HCT116 (cell line): ENCODE results near the gene ZEB2. TPM values are rescaled to one million over a fixed set of nuclear protein-coding genes. Genes with fewer than 3 reads are reported as not detected.

Experiments
- ATAC-seq: fragments of 200-7000 bp; cut with Tn5 transposase; 2 replicates; pipeline ENCODE4 v1.9.1; 2020; ENCODE audit warnings: mild to moderate bottlenecking, moderate library complexity
- BruUV-seq: library from RNA; stranded (reverse); fragments of 400-500 nt; replicated peaks from 2 replicates; lab custom pipeline; 2021; lab: Mats Ljungman, UMichigan
- CTCF ChIA-PET: fragments of 300-600 bp; sonication (Branson Sonifier 250); formaldehyde crosslinking; loops from one replicate; lab custom pipeline; 2021; ENCODE audit warnings: antibody characterized with exemption; lab: Charles Lee
- POLR2A ChIA-PET: fragments of 300-600, 350-600 bp; sonication (Branson Sonifier 250); formaldehyde crosslinking; loops from one replicate; lab custom pipeline; 2021; ENCODE audit warnings: antibody characterized with exemption; lab: Charles Lee
- RAD21 ChIA-PET, 2 experiments: fragments of 300-600 bp; sonication (Branson Sonifier 250); formaldehyde crosslinking; loops; one replicate each; lab custom pipeline; 2023; ENCODE audit warnings: low total read pairs in 2 of 2; ENCODE audit not compliant: uncharacterized antibody in 2 of 2, unreplicated experiment in 2 of 2, low non-redundant PET in 1 of 2; lab: Charles Lee
- DNase-seq: peaks from one replicate; pipeline ENCODE4 v3.0.0-alpha.2; 2010; ENCODE audit warnings: low read depth, low spot score
- H2AFZ ChIP-seq: fragments of 200-600 bp; shearing (Covaris generic), sonication (generic); 2 replicates; pipeline ENCODE4 v1.6.1; 2017; ENCODE audit warnings: low read depth, mixed run types, mixed read lengths, antibody characterized with exemption, low read length; ENCODE audit not compliant: poor library complexity, severe bottlenecking
- H3K27ac ChIP-seq: 2 replicates; pipeline ENCODE4 v1.5.1; 2012; ENCODE audit warnings: low read depth, low read length
- H3K27me3 ChIP-seq: fragments of 200-600 bp; sonication (generic); 2 replicates; pipeline ENCODE4 v1.6.1; 2016; ENCODE audit warnings: mixed run types, low read length, mixed read lengths; ENCODE audit not compliant: insufficient read depth
- H3K36me3 ChIP-seq, 2 experiments: fragments of 200-500 bp in 1 of 2; fragments of 200-600 bp in 1 of 2; sonication (Bioruptor generic) in 1 of 2; sonication (generic) in 1 of 2; 2 replicates each; pipeline versions ENCODE4 v1.5.1 to v1.6.1; 2014 to 2016; ENCODE audit warnings: low read length in 2 of 2, inconsistent platforms in 1 of 2, mixed read lengths in 1 of 2, mixed run types in 1 of 2; ENCODE audit not compliant: insufficient read depth in 2 of 2, control insufficient read depth in 1 of 2
- H3K4me1 ChIP-seq, 2 experiments: fragments of 200-600 bp in 1 of 2; sonication (generic) in 1 of 2; 2 replicates each; pipeline versions ENCODE4 v1.5.1 to v1.6.1; 2012 to 2017; ENCODE audit warnings: low read length in 2 of 2, inconsistent platforms in 1 of 2, mild to moderate bottlenecking in 1 of 2, mixed read lengths in 1 of 2, mixed run types in 1 of 2, moderate library complexity in 1 of 2; ENCODE audit not compliant: insufficient read depth in 2 of 2, control insufficient read depth in 1 of 2
- H3K4me2 ChIP-seq: fragments of 200-600 bp; sonication (generic); 2 replicates; pipeline ENCODE4 v1.6.1; 2017; ENCODE audit warnings: mixed run types, low read length, mixed read lengths
- H3K4me3 ChIP-seq, 2 experiments: fragments of 200-600 bp in 1 of 2; sonication (generic) in 1 of 2; replicated peaks in 1 of 2; 2 replicates each; pipeline ENCODE4 v1.5.1; 2011 to 2016; ENCODE audit warnings: low read length in 2 of 2, control low read depth in 1 of 2, low read depth in 1 of 2, mild to moderate bottlenecking in 1 of 2, mixed read lengths in 1 of 2, mixed run types in 1 of 2
- H3K79me2 ChIP-seq: fragments of 200-600 bp; sonication (generic); 2 replicates; pipeline ENCODE4 v1.6.1; 2017; ENCODE audit warnings: mild to moderate bottlenecking, mixed run types, low read length, moderate library complexity, mixed read lengths; ENCODE audit not compliant: insufficient read depth
- H3K9ac ChIP-seq: fragments of 200-600 bp; sonication (generic); 2 replicates; pipeline ENCODE4 v1.6.1; 2016; ENCODE audit warnings: low read length, mixed read lengths
- H3K9me2 ChIP-seq: fragments of 200-600 bp; sonication (generic), shearing (Covaris generic); 2 replicates; pipeline ENCODE4 v1.6.1; 2017; ENCODE audit warnings: mixed run types, mild to moderate bottlenecking, moderate library complexity; ENCODE audit not compliant: insufficient read depth
- H3K9me3 ChIP-seq, 2 experiments: fragments of 200-500 bp in 1 of 2; fragments of 200-600 bp in 1 of 2; sonication (Bioruptor generic) in 1 of 2; sonication (generic) in 1 of 2; 2 replicates each; pipeline ENCODE4 v1.6.1; 2014 to 2017; ENCODE audit warnings: low read length in 2 of 2, mixed read lengths in 2 of 2, inconsistent platforms in 1 of 2, low read depth in 1 of 2, mild to moderate bottlenecking in 1 of 2, mixed run types in 1 of 2, moderate library complexity in 1 of 2; ENCODE audit not compliant: control insufficient read depth in 1 of 2, insufficient read depth in 1 of 2
- H4K20me1 ChIP-seq: fragments of 200-600 bp; sonication (generic), shearing (Covaris generic); 2 replicates; pipeline ENCODE4 v1.6.1; 2017; ENCODE audit warnings: mixed run types, mild to moderate bottlenecking, moderate library complexity; ENCODE audit not compliant: insufficient read depth
- CBX3 ChIP-seq: IDR thresholded peaks from 2 replicates; pipeline ENCODE4 v1.6.1; 2012; ENCODE audit warnings: low read depth
- CEBPB ChIP-seq: IDR thresholded peaks from 2 replicates; pipeline ENCODE4 v1.6.1; 2012; ENCODE audit warnings: low read depth
- CTCF ChIP-seq, 3 experiments: fragments of 200-600 bp in 1 of 3; sonication (generic) in 1 of 3; IDR thresholded peaks in 2 of 3; conservative IDR thresholded peaks in 1 of 3; 2 replicates each; pipeline ENCODE4 v1.5.1; 2012 to 2017; ENCODE audit warnings: low read depth in 2 of 3, low read length in 2 of 3, antibody characterized with exemption in 1 of 3, borderline replicate concordance in 1 of 3, control low read depth in 1 of 3, mild to moderate bottlenecking in 1 of 3, mixed read lengths in 1 of 3, mixed run types in 1 of 3, moderate library complexity in 1 of 3; ENCODE audit not compliant: insufficient read depth in 1 of 3
- EGR1 ChIP-seq: IDR thresholded peaks from 2 replicates; pipeline ENCODE4 v1.6.1; 2012; ENCODE audit warnings: low read depth
- POLR2A ChIP-seq: IDR thresholded peaks from 2 replicates; pipeline ENCODE4 v1.7.0; 2011; ENCODE audit warnings: borderline replicate concordance; ENCODE audit not compliant: insufficient read depth, insufficient read length; ENCODE audit errors: extremely low read depth
- RAD21 ChIP-seq: IDR thresholded peaks from 2 replicates; pipeline ENCODE4 v1.6.1; 2012; ENCODE audit warnings: low read depth, mild to moderate bottlenecking
- SRF ChIP-seq: IDR thresholded peaks from 2 replicates; pipeline ENCODE4 v1.6.1; 2012; ENCODE audit warnings: low read depth
- TCF7L2 ChIP-seq: IDR thresholded peaks from 2 replicates; pipeline ENCODE4 v1.7.0; 2011; ENCODE audit warnings: borderline replicate concordance, inconsistent platforms; ENCODE audit not compliant: insufficient read depth, insufficient read length; ENCODE audit errors: extremely low read depth
- YY1 ChIP-seq: IDR thresholded peaks from 2 replicates; pipeline ENCODE4 v1.6.1; 2011; ENCODE audit warnings: low read length, low read depth, moderate library complexity, mild to moderate bottlenecking; ENCODE audit not compliant: insufficient replicate concordance; ENCODE audit errors: extremely low read depth
- intact Hi-C: fragments of 100-400 bp; cut with micrococcal nuclease; formaldehyde crosslinking; loops from 2 replicates; pipeline ENCODE4 v1.10.0; 2022
- total RNA-seq: library from RNA; stranded (reverse); gene quantifications from one replicate; pipeline ENCODE4 v1.2.1, GENCODE V29; 2021; ENCODE audit not compliant: unreplicated experiment
- TF ChIP-seq, protein P1 (sequence below): IDR thresholded peaks from 2 replicates; pipeline ENCODE4 v1.6.1; 2012
- TF ChIP-seq, protein P2 (sequence below): IDR thresholded peaks from 2 replicates; pipeline ENCODE4 v1.6.1; 2011; ENCODE audit warnings: mild to moderate bottlenecking, low read length, moderate library complexity; ENCODE audit not compliant: insufficient replicate concordance; ENCODE audit errors: extremely low read depth
- TF ChIP-seq, protein P3 (sequence below): IDR thresholded peaks from 2 replicates; pipeline ENCODE4 v1.6.1; 2012

Gene ZEB2
- total RNA-seq, 1 experiment from 2014 or later, result 0.81 TPM

DNA sequence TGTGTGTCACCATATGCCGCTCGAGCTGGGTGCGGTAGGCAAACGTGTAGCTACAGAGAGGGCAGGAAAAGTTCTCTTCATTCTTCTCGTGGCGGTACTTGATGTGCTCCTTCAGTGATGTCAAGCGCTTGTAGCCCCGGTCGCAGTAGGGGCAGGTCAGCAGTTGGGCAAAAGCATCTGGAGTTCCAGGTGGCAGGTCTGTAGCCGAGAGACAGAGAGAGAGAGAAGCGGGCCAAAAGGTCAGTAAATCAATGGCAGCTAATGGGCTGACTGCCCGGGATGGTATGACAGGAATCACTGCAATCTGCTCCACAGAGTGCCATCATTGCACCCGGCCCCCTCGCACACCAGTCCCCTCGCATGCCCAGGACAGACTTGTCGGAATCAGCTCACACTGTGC, 116.0 kb downstream of the ZEB2 start:
- no peaks in the 10 kb centered on the region for H3K9me3 ChIP-seq
- DNase-seq (no peak), ATAC-seq (no peak)
- TF ChIP-seq, protein P1, sequence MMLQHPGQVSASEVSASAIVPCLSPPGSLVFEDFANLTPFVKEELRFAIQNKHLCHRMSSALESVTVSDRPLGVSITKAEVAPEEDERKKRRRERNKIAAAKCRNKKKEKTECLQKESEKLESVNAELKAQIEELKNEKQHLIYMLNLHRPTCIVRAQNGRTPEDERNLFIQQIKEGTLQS, result no peak
- TF ChIP-seq POLR2A (no peak), SRF (no peak), TCF7L2 (no peak), EGR1 (no peak), YY1 (no peak), CBX3 (no peak), RAD21 (no peak), CTCF (IDR thresholded peaks at IDR 0.05 in 2 of 3, conservative IDR thresholded peaks at IDR 0.05 in 1 of 3; ENCODE audit: borderline replicate concordance in 1 of 3, insufficient read depth in 1 of 3, low read depth in 2 of 3, low read length in 2 of 3) (no peak), CEBPB (no peak)
- TF ChIP-seq, protein P2, sequence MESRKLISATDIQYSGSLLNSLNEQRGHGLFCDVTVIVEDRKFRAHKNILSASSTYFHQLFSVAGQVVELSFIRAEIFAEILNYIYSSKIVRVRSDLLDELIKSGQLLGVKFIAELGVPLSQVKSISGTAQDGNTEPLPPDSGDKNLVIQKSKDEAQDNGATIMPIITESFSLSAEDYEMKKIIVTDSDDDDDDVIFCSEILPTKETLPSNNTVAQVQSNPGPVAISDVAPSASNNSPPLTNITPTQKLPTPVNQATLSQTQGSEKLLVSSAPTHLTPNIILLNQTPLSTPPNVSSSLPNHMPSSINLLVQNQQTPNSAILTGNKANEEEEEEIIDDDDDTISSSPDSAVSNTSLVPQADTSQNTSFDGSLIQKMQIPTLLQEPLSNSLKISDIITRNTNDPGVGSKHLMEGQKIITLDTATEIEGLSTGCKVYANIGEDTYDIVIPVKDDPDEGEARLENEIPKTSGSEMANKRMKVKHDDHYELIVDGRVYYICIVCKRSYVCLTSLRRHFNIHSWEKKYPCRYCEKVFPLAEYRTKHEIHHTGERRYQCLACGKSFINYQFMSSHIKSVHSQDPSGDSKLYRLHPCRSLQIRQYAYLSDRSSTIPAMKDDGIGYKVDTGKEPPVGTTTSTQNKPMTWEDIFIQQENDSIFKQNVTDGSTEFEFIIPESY, result no peak
- TF ChIP-seq, protein P3, sequence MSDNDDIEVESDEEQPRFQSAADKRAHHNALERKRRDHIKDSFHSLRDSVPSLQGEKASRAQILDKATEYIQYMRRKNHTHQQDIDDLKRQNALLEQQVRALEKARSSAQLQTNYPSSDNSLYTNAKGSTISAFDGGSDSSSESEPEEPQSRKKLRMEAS, result no peak
- H3K9me2 ChIP-seq, result no peaks in the 10 kb centered on the region
- no peak overlapping the region for H3K4me2 ChIP-seq
- no peak overlapping the region for H2AFZ ChIP-seq
- H3K4me3 ChIP-seq, result no peak overlapping the region
- POLR2A ChIA-PET, result no interaction called here
- no peaks in the 10 kb centered on the region for H4K20me1 ChIP-seq
- no peaks in the 10 kb centered on the region for H3K79me2 ChIP-seq
- H3K27me3 ChIP-seq, result no peaks in the 10 kb centered on the region
- no peak overlapping the region for H3K27ac ChIP-seq
- H3K36me3 ChIP-seq, result no peaks in the 10 kb centered on the region
- CTCF ChIA-PET, result no interaction called here
- H3K4me1 ChIP-seq, result no peaks in the 10 kb centered on the region
- RAD21 ChIA-PET, result no interaction called here
- BruUV-seq, result no TSS peak
- H3K9ac ChIP-seq, result no peak overlapping the region
- intact Hi-C loops, result no loop called here
